ENCODE measurements around the gene PISD.

The PISD gene

DNA sequence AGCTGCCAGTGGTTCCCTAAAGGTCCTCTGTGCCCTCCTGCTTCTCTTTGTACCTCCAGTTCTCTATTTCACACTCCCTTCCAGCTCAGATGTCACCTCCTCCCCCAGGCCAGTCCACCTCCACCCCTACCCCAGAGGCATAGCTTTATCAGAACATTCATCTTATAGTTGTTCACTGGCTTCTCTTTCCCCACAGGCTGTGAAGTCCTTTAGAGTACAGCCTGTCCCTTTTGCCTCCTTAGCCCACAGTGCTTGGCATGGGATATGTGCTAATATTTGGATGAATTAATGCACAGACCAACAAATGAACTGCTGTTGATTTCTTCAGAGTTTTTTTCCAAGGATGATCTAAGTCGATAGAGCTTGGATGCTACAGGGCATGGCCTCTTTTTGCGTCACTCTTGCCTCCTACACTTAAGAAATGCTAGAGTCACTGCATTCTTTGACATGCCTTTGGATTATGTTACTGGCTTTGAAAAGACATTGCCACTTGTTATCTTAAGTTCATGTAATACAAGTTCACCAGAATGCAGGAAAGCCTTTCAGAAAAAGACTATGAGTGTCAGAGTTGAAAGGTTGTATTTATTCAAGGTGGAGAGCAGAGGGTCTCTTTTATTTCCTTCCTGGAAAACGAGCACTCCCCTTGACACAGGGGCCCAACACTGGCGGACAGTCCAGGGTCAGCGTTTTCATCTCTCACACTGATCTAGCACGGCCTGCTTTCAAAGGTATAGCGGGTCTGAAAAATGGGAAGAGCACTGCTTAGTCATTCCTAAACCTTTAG lies 75.7 kb downstream of the PISD start:
- CTCF ChIA-PET, result interaction anchor here (0.6 kb wide), 1 partner anchor 25 kb away, joined by 4 read pairs; no protein-coding TSS in a partner anchor
- TF ChIP-seq, protein P1, sequence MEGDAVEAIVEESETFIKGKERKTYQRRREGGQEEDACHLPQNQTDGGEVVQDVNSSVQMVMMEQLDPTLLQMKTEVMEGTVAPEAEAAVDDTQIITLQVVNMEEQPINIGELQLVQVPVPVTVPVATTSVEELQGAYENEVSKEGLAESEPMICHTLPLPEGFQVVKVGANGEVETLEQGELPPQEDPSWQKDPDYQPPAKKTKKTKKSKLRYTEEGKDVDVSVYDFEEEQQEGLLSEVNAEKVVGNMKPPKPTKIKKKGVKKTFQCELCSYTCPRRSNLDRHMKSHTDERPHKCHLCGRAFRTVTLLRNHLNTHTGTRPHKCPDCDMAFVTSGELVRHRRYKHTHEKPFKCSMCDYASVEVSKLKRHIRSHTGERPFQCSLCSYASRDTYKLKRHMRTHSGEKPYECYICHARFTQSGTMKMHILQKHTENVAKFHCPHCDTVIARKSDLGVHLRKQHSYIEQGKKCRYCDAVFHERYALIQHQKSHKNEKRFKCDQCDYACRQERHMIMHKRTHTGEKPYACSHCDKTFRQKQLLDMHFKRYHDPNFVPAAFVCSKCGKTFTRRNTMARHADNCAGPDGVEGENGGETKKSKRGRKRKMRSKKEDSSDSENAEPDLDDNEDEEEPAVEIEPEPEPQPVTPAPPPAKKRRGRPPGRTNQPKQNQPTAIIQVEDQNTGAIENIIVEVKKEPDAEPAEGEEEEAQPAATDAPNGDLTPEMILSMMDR (conservative IDR thresholded peaks at IDR 0.05; ENCODE audit: low read depth), result no peak
- H3K27ac ChIP-seq, result no peak overlapping the region
- POLR2A ChIA-PET (ENCODE audit: low non-redundant PET), result interaction anchor here (0.6 kb wide), 1 partner anchor 69 kb away, joined by 3 read pairs; no protein-coding TSS in a partner anchor
- DNase-seq (ENCODE audit: low spot score), result no peak

DNA sequence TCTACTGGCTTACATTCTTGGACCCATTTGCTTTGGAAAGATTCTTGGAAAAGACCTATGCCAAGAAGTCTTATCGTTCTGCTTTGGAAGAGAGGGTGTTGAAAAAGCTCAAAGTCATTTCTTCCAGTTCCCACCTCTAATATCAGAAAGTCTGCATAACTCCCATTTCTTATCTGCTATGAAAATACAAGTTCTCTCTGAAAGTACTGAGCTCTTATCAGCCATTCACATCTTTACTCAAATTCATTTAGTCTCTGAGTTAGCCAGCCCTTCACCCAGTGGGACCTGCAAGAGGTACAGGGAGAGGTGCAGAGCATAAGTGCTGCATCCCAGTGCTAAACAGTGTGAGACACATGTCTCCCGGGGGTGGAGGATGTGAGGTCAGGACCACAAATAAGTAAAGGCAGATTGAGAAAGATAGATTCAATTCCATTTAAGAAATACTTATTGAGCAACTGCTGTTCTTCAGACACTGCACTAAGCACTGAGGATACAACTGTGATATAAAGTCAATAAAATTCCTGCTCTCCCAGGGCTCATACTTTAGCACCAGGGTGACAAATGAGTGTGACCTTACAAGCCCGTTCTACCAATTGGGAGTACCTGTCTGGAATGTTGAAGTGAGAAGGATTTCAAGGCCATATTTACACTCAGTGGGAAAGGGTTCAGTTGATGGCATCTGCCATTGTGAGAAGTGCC lies 76.7 kb downstream of the PISD start:
- TF ChIP-seq, protein P1 (conservative IDR thresholded peaks at IDR 0.05; ENCODE audit: low read depth), result no peak
- ChIA-PET POLR2A (ENCODE audit: low non-redundant PET) (no interaction called here), CTCF (no interaction called here)
- H3K27ac ChIP-seq, result no peak overlapping the region
- DNase-seq (ENCODE audit: low spot score), result no peak

DNA sequence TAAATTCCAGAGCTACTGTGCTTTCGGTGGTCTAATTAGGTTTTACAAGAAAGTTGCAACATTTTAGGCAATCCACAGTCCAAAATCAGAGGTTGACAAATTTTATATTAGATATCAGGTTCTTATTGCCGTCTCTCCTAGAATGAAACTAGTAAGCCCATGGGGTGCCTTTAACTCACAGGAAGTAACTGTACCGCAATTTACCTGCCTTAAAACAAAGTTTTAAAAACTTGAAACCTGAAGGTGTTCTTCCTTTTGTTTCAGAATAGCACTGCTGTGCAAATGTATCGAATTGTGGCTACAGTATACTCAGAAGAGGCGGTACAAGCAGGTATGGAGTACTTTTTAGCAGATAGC lies 77.2 kb downstream of the PISD start:
- no peak for DNase-seq (ENCODE audit: low spot score)
- ChIA-PET POLR2A (ENCODE audit: low non-redundant PET) (no interaction called here), CTCF (no interaction called here)
- no peak overlapping the region for H3K27ac ChIP-seq
- TF ChIP-seq, protein P1 (conservative IDR thresholded peaks at IDR 0.05; ENCODE audit: low read depth), result no peak

DNA sequence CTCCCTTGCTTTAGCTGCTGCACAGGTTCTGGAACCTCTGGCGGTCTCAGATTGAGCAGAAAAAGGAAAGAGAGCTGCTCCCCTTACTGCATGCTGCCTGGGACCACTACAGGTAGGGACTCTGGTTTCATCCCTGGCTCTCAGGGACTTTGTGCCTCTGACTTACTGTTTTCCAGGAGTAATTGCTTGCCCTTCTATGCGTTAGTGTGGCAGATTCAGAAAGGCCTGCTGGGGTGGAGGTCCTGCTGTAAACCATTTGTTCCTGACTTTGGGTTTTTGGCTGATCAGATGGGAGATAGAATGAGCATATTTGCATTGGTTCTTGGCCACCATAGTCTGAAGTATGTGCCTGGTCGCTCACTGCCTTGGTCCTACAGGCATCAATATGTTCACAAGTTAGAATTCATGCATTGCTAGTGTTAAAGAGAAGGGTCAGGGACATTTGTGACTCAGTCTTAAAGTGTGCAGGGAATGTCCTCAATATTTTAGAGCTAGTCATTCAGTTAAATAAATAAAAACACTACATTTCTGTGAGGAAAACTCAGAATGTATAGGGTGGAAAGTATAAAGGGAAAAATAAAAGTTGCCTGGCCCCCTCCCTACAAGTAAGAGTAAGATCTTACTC lies 78.0 kb downstream of the PISD start:
- no peak for DNase-seq (ENCODE audit: low spot score)
- CTCF ChIA-PET, result interaction anchor here (0.7 kb wide), 1 partner anchor 63 kb away, joined by 3 read pairs; no protein-coding TSS in a partner anchor
- TF ChIP-seq, protein P1 (conservative IDR thresholded peaks at IDR 0.05; ENCODE audit: low read depth), result no peak
- no peak overlapping the region for H3K27ac ChIP-seq
- POLR2A ChIA-PET (ENCODE audit: low non-redundant PET), result no interaction called here

DNA sequence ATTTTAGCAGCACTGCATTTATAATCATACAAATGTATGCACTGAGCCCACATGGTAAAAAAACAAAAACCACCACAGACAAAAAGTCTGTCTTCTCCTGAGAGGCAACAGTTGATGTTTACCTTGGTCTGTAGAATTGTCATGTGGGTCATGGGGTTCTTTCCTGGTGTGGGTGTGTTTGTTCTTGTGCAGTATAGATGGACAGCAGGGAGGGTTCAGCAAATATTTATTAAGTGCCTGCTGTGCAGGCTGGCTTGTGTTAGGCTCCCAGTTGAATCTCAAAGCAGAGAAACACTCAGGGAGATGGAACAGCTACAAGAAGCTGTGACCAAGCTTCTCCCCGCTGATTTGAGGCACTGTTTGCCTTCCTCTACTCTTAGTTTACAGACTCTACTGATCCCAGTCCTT lies 82.2 kb downstream of the PISD start:
- H3K27ac ChIP-seq, result no peak overlapping the region
- ChIA-PET POLR2A (ENCODE audit: low non-redundant PET) (no interaction called here), CTCF (no interaction called here)
- no peak for DNase-seq (ENCODE audit: low spot score)
- TF ChIP-seq, protein P1 (conservative IDR thresholded peaks at IDR 0.05; ENCODE audit: low read depth), result no peak

DNA sequence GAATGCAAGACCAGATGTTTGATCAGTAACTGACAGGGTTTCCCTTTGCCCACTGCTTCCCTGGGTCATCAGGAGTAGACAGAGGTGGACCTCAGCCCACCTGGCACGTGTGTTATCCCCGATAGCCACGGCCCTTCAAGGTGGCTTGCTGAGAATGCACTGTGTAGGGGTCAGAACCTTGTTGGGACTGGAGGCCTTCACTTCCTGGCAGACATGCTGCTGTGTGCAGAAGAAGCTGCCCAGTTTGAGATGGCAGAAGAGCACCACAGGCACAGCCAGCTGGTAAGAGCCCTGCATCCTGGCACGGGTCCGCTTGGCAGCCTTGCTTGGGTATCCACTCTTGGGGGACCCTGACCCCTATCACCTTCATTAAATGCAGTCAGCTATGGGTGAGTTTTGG lies 83.8 kb downstream of the PISD start:
- no peak for DNase-seq (ENCODE audit: low spot score)
- no peak overlapping the region for H3K27ac ChIP-seq
- ChIA-PET CTCF (no interaction called here), POLR2A (ENCODE audit: low non-redundant PET) (no interaction called here)
- TF ChIP-seq, protein P1 (conservative IDR thresholded peaks at IDR 0.05; ENCODE audit: low read depth), result no peak
